ENCODE measurements around the gene NRXN3. TPM values are rescaled to one million over a fixed set of nuclear protein-coding genes. Genes with fewer than 3 reads are reported as not detected.

Gene NRXN3
- total and polyA plus RNA-seq, 2 experiments from 2014 or later: 1.0 to 1.8 TPM

DNA sequence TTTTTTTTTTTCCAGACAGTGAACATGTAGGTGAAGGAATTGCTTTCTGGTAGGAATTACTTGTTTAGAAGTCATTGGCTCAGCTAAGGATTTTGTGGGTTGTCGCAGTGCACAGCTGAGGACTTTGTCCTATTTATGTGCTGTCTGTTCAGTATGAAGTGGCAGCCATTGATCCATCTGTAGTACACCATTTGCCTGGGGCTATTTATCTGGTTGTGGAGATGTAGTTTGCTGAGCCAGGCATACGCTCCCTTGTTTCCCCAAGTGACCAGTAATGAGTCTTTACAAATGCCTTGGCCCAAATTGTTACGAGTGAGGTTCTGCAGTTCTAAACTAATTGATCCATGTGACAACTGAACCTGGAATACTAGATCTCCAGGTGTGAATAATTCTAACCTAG lies 140.1 kb downstream of the NRXN3 start:
- Histone ChIP-seq H3K4me3 (no peak overlapping the region), H3F3A (replicated peaks; ENCODE audit: low read depth) (no peaks in the 10 kb centered on the region), H2AFZ (no peak overlapping the region), H3K27ac (ENCODE audit: low read depth) (no peak overlapping the region), H3K36me3 (ENCODE audit: insufficient read depth) (no peaks in the 10 kb centered on the region), H4K20me1 (replicated peaks; ENCODE audit: insufficient read depth) (no peaks in the 10 kb centered on the region), H3K27me3 (ENCODE audit: insufficient read depth) (no peaks in the 10 kb centered on the region), H3K9me2 (ENCODE audit: insufficient read depth) (no peaks in the 10 kb centered on the region), H3K79me2 (replicated peaks; ENCODE audit: insufficient read depth) (no peaks in the 10 kb centered on the region), H3K4me1 (ENCODE audit: insufficient read depth) (0 out of 2 replicates have a peak, but pooled peaks cover 13% of the 10 kb centered on the region), H3K4me2 (no peak overlapping the region)
- Mint-ChIP-seq H3K27me3 (ENCODE audit: insufficient read depth, low read depth, poor library complexity) (no peaks in the 10 kb centered on the region), H3K4me1 (peaks cover 16% of the 10 kb centered on the region; the same call in 2 of the 3 replicates), H3K9me3 (no peaks in the 10 kb centered on the region), H3K36me3 (ENCODE audit: low read depth) (no peaks in the 10 kb centered on the region), H3K27ac (no peak overlapping the region; the same call in 1 of the 2 replicates), H3K4me3 (no peak overlapping the region)
- no peak for TF ChIP-seq EZH2 (IDR thresholded peaks at IDR 0.05; ENCODE audit: low read depth, unreplicated experiment)
- no peak for TF ChIP-seq STAT1 (IDR thresholded peaks at IDR 0.05; ENCODE audit: unreplicated experiment)
- TF ChIP-seq POLR2AphosphoS5 (IDR thresholded peaks at IDR 0.05; ENCODE audit: low read depth): no peak
- TF ChIP-seq EZH2phosphoT487 (IDR thresholded peaks at IDR 0.05; ENCODE audit: unreplicated experiment): no peak
- ATAC-seq (no peak), DNase-seq (ENCODE audit: low spot score) (no peak)

DNA sequence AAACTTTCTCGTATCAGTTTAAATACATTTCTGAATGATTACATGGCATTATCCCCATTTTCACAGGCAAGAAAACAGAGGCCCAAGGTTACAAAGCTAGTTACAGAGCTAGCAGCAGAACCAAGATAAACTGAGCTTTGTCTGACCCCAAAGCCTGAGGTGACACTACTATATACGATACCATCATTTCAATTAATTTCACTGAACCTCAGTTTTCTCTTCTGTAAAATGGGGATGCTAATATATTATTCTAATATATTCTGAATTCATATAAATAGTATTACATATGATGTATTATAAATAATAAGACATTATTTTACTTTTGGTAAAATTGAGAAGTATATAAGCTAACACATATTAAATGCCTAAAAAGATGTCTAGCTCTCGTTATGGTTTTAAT lies 143.3 kb downstream of the NRXN3 start:
- Histone ChIP-seq H3K4me2 (no peak overlapping the region), H3K27me3 (ENCODE audit: insufficient read depth) (no peaks in the 10 kb centered on the region), H3K4me1 (ENCODE audit: insufficient read depth) (peaks cover 29% of the 10 kb centered on the region), H2AFZ (no peak overlapping the region), H3K36me3 (ENCODE audit: insufficient read depth) (no peaks in the 10 kb centered on the region), H3F3A (replicated peaks; ENCODE audit: low read depth) (no peaks in the 10 kb centered on the region), H3K9me2 (ENCODE audit: insufficient read depth) (no peaks in the 10 kb centered on the region), H3K79me2 (replicated peaks; ENCODE audit: insufficient read depth) (no peaks in the 10 kb centered on the region), H3K4me3 (no peak overlapping the region), H3K27ac (ENCODE audit: low read depth) (no peak overlapping the region), H4K20me1 (replicated peaks; ENCODE audit: insufficient read depth) (no peaks in the 10 kb centered on the region)
- Mint-ChIP-seq H3K9me3 (no peaks in the 10 kb centered on the region), H3K36me3 (ENCODE audit: low read depth) (no peaks in the 10 kb centered on the region), H3K27ac (no peak overlapping the region), H3K27me3 (ENCODE audit: insufficient read depth, low read depth, poor library complexity) (no peaks in the 10 kb centered on the region), H3K4me3 (no peak overlapping the region), H3K4me1 (peaks cover 32% of the 10 kb centered on the region)
- ATAC-seq: no peak
- DNase-seq (ENCODE audit: low spot score): no peak
- TF ChIP-seq JUNB (IDR thresholded peaks at IDR 0.05; ENCODE audit: unreplicated experiment) (no peak), ZNF114 (CRISPR knock-in tag; IDR thresholded peaks at IDR 0.05) (no peak), STAT1 (IDR thresholded peaks at IDR 0.05; ENCODE audit: unreplicated experiment) (no peak), EZH2 (IDR thresholded peaks at IDR 0.05; ENCODE audit: low read depth, unreplicated experiment) (no peak), CREB1 (CRISPR knock-in tag; IDR thresholded peaks at IDR 0.05; ENCODE audit: low read depth) (no peak), ZNF331 (CRISPR knock-in tag; IDR thresholded peaks at IDR 0.05; ENCODE audit: low read depth) (no peak)
- TF ChIP-seq, protein P1, sequence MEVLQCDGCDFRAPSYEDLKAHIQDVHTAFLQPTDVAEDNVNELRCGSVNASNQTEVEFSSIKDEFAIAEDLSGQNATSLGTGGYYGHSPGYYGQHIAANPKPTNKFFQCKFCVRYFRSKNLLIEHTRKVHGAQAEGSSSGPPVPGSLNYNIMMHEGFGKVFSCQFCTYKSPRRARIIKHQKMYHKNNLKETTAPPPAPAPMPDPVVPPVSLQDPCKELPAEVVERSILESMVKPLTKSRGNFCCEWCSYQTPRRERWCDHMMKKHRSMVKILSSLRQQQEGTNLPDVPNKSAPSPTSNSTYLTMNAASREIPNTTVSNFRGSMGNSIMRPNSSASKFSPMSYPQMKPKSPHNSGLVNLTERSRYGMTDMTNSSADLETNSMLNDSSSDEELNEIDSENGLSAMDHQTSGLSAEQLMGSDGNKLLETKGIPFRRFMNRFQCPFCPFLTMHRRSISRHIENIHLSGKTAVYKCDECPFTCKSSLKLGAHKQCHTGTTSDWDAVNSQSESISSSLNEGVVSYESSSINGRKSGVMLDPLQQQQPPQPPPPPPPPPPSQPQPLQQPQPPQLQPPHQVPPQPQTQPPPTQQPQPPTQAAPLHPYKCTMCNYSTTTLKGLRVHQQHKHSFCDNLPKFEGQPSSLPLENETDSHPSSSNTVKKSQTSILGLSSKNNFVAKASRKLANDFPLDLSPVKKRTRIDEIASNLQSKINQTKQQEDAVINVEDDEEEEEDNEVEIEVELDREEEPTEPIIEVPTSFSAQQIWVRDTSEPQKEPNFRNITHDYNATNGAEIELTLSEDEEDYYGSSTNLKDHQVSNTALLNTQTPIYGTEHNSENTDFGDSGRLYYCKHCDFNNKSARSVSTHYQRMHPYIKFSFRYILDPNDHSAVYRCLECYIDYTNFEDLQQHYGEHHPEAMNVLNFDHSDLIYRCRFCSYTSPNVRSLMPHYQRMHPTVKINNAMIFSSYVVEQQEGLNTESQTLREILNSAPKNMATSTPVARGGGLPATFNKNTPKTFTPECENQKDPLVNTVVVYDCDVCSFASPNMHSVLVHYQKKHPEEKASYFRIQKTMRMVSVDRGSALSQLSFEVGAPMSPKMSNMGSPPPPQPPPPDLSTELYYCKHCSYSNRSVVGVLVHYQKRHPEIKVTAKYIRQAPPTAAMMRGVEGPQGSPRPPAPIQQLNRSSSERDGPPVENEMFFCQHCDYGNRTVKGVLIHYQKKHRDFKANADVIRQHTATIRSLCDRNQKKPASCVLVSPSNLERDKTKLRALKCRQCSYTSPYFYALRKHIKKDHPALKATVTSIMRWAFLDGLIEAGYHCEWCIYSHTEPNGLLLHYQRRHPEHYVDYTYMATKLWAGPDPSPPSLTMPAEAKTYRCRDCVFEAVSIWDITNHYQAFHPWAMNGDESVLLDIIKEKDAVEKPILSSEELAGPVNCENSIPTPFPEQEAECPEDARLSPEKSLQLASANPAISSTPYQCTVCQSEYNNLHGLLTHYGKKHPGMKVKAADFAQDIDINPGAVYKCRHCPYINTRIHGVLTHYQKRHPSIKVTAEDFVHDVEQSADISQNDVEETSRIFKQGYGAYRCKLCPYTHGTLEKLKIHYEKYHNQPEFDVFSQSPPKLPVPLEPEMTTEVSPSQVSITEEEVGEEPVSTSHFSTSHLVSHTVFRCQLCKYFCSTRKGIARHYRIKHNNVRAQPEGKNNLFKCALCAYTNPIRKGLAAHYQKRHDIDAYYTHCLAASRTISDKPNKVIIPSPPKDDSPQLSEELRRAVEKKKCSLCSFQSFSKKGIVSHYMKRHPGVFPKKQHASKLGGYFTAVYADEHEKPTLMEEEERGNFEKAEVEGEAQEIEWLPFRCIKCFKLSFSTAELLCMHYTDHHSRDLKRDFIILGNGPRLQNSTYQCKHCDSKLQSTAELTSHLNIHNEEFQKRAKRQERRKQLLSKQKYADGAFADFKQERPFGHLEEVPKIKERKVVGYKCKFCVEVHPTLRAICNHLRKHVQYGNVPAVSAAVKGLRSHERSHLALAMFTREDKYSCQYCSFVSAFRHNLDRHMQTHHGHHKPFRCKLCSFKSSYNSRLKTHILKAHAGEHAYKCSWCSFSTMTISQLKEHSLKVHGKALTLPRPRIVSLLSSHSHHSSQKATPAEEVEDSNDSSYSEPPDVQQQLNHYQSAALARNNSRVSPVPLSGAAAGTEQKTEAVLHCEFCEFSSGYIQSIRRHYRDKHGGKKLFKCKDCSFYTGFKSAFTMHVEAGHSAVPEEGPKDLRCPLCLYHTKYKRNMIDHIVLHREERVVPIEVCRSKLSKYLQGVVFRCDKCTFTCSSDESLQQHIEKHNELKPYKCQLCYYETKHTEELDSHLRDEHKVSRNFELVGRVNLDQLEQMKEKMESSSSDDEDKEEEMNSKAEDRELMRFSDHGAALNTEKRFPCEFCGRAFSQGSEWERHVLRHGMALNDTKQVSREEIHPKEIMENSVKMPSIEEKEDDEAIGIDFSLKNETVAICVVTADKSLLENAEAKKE (CRISPR knock-in tag; IDR thresholded peaks at IDR 0.05): no peak
- TF ChIP-seq, protein P2, sequence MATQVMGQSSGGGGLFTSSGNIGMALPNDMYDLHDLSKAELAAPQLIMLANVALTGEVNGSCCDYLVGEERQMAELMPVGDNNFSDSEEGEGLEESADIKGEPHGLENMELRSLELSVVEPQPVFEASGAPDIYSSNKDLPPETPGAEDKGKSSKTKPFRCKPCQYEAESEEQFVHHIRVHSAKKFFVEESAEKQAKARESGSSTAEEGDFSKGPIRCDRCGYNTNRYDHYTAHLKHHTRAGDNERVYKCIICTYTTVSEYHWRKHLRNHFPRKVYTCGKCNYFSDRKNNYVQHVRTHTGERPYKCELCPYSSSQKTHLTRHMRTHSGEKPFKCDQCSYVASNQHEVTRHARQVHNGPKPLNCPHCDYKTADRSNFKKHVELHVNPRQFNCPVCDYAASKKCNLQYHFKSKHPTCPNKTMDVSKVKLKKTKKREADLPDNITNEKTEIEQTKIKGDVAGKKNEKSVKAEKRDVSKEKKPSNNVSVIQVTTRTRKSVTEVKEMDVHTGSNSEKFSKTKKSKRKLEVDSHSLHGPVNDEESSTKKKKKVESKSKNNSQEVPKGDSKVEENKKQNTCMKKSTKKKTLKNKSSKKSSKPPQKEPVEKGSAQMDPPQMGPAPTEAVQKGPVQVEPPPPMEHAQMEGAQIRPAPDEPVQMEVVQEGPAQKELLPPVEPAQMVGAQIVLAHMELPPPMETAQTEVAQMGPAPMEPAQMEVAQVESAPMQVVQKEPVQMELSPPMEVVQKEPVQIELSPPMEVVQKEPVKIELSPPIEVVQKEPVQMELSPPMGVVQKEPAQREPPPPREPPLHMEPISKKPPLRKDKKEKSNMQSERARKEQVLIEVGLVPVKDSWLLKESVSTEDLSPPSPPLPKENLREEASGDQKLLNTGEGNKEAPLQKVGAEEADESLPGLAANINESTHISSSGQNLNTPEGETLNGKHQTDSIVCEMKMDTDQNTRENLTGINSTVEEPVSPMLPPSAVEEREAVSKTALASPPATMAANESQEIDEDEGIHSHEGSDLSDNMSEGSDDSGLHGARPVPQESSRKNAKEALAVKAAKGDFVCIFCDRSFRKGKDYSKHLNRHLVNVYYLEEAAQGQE (IDR thresholded peaks at IDR 0.05; ENCODE audit: unreplicated experiment): no peak
- TF ChIP-seq, protein P3, sequence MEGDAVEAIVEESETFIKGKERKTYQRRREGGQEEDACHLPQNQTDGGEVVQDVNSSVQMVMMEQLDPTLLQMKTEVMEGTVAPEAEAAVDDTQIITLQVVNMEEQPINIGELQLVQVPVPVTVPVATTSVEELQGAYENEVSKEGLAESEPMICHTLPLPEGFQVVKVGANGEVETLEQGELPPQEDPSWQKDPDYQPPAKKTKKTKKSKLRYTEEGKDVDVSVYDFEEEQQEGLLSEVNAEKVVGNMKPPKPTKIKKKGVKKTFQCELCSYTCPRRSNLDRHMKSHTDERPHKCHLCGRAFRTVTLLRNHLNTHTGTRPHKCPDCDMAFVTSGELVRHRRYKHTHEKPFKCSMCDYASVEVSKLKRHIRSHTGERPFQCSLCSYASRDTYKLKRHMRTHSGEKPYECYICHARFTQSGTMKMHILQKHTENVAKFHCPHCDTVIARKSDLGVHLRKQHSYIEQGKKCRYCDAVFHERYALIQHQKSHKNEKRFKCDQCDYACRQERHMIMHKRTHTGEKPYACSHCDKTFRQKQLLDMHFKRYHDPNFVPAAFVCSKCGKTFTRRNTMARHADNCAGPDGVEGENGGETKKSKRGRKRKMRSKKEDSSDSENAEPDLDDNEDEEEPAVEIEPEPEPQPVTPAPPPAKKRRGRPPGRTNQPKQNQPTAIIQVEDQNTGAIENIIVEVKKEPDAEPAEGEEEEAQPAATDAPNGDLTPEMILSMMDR (conservative IDR thresholded peaks at IDR 0.05; ENCODE audit: low read depth in 2 of 2): no peak

Measured in GM23338 (cell line).